ENCODE measurements around the gene KLRC3.
"Not testable (repeated sequence)": the region's sequence is repeated elsewhere in the genome, so short reads cannot be mapped to it uniquely, and the experiment has no call there.

The KLRC3 gene

GRCh38 chr12:10368206-10369171 is 51.9 kb downstream of the KLRC3 start:
- DNase-seq (ENCODE audit: low spot score) = no peak

- DNase-seq (ENCODE audit: low spot score) = not testable (repeated sequence)
Measured at GRCh38 chr12:10367714-10368113, 52.7 kb downstream of the KLRC3 start.

- DNase-seq (ENCODE audit: low spot score) = no peak
Measured at GRCh38 chr12:10366875-10367274, 53.5 kb downstream of the KLRC3 start.

- no peak for DNase-seq (ENCODE audit: low spot score)
Measured at GRCh38 chr12:10365696-10366405, 54.5 kb downstream of the KLRC3 start.

- DNase-seq (ENCODE audit: low spot score) = peak; percentile 61
Measured at GRCh38 chr12:10364815-10365622, 55.4 kb downstream of the KLRC3 start.

- peak; percentile 19 for DNase-seq (ENCODE audit: low spot score)
Measured at GRCh38 chr12:10363914-10364814, 56.2 kb downstream of the KLRC3 start.

GRCh38 chr12:10363658-10363913 is 56.8 kb downstream of the KLRC3 start:
- no peak for DNase-seq (ENCODE audit: low spot score)

- no peak for DNase-seq (ENCODE audit: low spot score)
Measured at GRCh38 chr12:10362828-10363657, 57.4 kb downstream of the KLRC3 start.

- no peak for DNase-seq (ENCODE audit: low spot score)
Measured at GRCh38 chr12:10362325-10362724, 58.1 kb downstream of the KLRC3 start.

Measured in activated CD4-positive, alpha-beta T cell treated with anti-CD3 and anti-CD28 coated beads, Interleukin-2, Interleukin-4, amounts not matched to agents 100 ng/mL and 50 ng/mL, durations not matched to agents 16 hours and 8 hours (primary cell).